Gastroesophageal sphincter (tissue), 3 donors: ENCODE data around the gene GNA14.

Experiments used
- EP300 ChIP-seq: sonication (generic); formaldehyde crosslinking; IDR thresholded peaks from one replicate; pipeline ENCODE4 v1.6.1; 2017; ENCODE audit warnings: antibody characterized with exemption, mild to moderate bottlenecking
- TF ChIP-seq, protein P1 (sequence below), 4 experiments: fragments of 200-600 bp in 2 of 4; fragments of 450-650 bp in 2 of 4; sonication (generic) in 1 of 4; IDR thresholded peaks; one replicate each; pipeline ENCODE4 v1.5.1; 2017 to 2019; ENCODE audit warnings: antibody characterized with exemption in 4 of 4, mild to moderate bottlenecking in 2 of 4, moderate library complexity in 2 of 4

GRCh38 chr9:77456829-77457437 lies 191.2 kb downstream of the GNA14 start:
- TF ChIP-seq, protein P1, sequence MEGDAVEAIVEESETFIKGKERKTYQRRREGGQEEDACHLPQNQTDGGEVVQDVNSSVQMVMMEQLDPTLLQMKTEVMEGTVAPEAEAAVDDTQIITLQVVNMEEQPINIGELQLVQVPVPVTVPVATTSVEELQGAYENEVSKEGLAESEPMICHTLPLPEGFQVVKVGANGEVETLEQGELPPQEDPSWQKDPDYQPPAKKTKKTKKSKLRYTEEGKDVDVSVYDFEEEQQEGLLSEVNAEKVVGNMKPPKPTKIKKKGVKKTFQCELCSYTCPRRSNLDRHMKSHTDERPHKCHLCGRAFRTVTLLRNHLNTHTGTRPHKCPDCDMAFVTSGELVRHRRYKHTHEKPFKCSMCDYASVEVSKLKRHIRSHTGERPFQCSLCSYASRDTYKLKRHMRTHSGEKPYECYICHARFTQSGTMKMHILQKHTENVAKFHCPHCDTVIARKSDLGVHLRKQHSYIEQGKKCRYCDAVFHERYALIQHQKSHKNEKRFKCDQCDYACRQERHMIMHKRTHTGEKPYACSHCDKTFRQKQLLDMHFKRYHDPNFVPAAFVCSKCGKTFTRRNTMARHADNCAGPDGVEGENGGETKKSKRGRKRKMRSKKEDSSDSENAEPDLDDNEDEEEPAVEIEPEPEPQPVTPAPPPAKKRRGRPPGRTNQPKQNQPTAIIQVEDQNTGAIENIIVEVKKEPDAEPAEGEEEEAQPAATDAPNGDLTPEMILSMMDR (IDR thresholded peaks at IDR 0.05): peak; percentile 74 to 88 (median 82)
- no peak for TF ChIP-seq EP300
